ENCODE data around the gene MN1.

MN1 gene

GRCh38 chr22:27785831-27786230 is 15.7 kb downstream of the MN1 start:
- peaks cover 63% of the 10 kb centered on the region for H3K4me1 ChIP-seq (ENCODE audit: control insufficient read depth, insufficient read depth, low read length)
- H3K27me3 ChIP-seq (ENCODE audit: control insufficient read depth, insufficient read depth, low read length, poor library complexity, severe bottlenecking), result no peaks in the 10 kb centered on the region
- H3K9me3 ChIP-seq (ENCODE audit: control insufficient read depth, low read length), result no peaks in the 10 kb centered on the region
- WGBS, 2 experiments, result 79 to 86% methylated on average over 12 of the region's 12 CpGs
- no peak overlapping the region for H3K27ac ChIP-seq (ENCODE audit: insufficient read depth, low read depth, low read length, poor library complexity, severe bottlenecking)
- H3K4me3 ChIP-seq (ENCODE audit: insufficient read depth, low read depth, low read length), result no peak overlapping the region
- H3K36me3 ChIP-seq (ENCODE audit: control insufficient read depth, insufficient read depth, low read length), result peaks cover 11% of the 10 kb centered on the region

- 70 to 76% methylated on average over 5 to 6 of the region's 6 CpGs for WGBS, 2 experiments
- H3K36me3 ChIP-seq (ENCODE audit: control insufficient read depth, insufficient read depth, low read length), result peaks cover 17% of the 10 kb centered on the region
- no peaks in the 10 kb centered on the region for H3K9me3 ChIP-seq (ENCODE audit: control insufficient read depth, low read length)
- H3K4me3 ChIP-seq (ENCODE audit: insufficient read depth, low read depth, low read length), result no peak overlapping the region
- peaks cover 46% of the 10 kb centered on the region for H3K4me1 ChIP-seq (ENCODE audit: control insufficient read depth, insufficient read depth, low read length)
- H3K27ac ChIP-seq (ENCODE audit: insufficient read depth, low read depth, low read length, poor library complexity, severe bottlenecking), result no peak overlapping the region
- no peaks in the 10 kb centered on the region for H3K27me3 ChIP-seq (ENCODE audit: control insufficient read depth, insufficient read depth, low read length, poor library complexity, severe bottlenecking)
Observed at GRCh38 chr22:27784120-27784475, 17.5 kb downstream of the MN1 start.

- H3K4me1 ChIP-seq (ENCODE audit: control insufficient read depth, insufficient read depth, low read length), result peaks cover 46% of the 10 kb centered on the region
- H3K9me3 ChIP-seq (ENCODE audit: control insufficient read depth, low read length), result no peaks in the 10 kb centered on the region
- WGBS, 2 experiments, result 91 to 92% methylated on average over 13 of the region's 13 CpGs
- no peak overlapping the region for H3K4me3 ChIP-seq (ENCODE audit: insufficient read depth, low read depth, low read length)
- no peaks in the 10 kb centered on the region for H3K27me3 ChIP-seq (ENCODE audit: control insufficient read depth, insufficient read depth, low read length, poor library complexity, severe bottlenecking)
- no peak overlapping the region for H3K27ac ChIP-seq (ENCODE audit: insufficient read depth, low read depth, low read length, poor library complexity, severe bottlenecking)
- peaks cover 17% of the 10 kb centered on the region for H3K36me3 ChIP-seq (ENCODE audit: control insufficient read depth, insufficient read depth, low read length)
Observed at GRCh38 chr22:27783436-27784119, 18.0 kb downstream of the MN1 start.

GRCh38 chr22:27782088-27782487 is 19.5 kb downstream of the MN1 start:
- 95 to 97% methylated on average over 13 of the region's 13 CpGs for WGBS, 2 experiments
- peaks cover 44% of the 10 kb centered on the region for H3K4me1 ChIP-seq (ENCODE audit: control insufficient read depth, insufficient read depth, low read length)
- H3K27me3 ChIP-seq (ENCODE audit: control insufficient read depth, insufficient read depth, low read length, poor library complexity, severe bottlenecking), result no peaks in the 10 kb centered on the region
- H3K4me3 ChIP-seq (ENCODE audit: insufficient read depth, low read depth, low read length), result no peak overlapping the region
- H3K9me3 ChIP-seq (ENCODE audit: control insufficient read depth, low read length), result no peaks in the 10 kb centered on the region
- H3K36me3 ChIP-seq (ENCODE audit: control insufficient read depth, insufficient read depth, low read length), result peaks cover 17% of the 10 kb centered on the region
- H3K27ac ChIP-seq (ENCODE audit: insufficient read depth, low read depth, low read length, poor library complexity, severe bottlenecking), result no peak overlapping the region

- Histone ChIP-seq H3K27ac (ENCODE audit: insufficient read depth, low read depth, low read length, poor library complexity, severe bottlenecking) (no peak overlapping the region), H3K4me1 (ENCODE audit: control insufficient read depth, insufficient read depth, low read length) (peaks cover 42% of the 10 kb centered on the region), H3K36me3 (ENCODE audit: control insufficient read depth, insufficient read depth, low read length) (peaks cover 17% of the 10 kb centered on the region)
Observed at GRCh38 chr22:27780161-27780575, 21.4 kb downstream of the MN1 start.

GRCh38 chr22:27779643-27780042 is 21.9 kb downstream of the MN1 start:
- H3K4me3 ChIP-seq (ENCODE audit: insufficient read depth, low read depth, low read length), result no peak overlapping the region
- no peaks in the 10 kb centered on the region for H3K27me3 ChIP-seq (ENCODE audit: control insufficient read depth, insufficient read depth, low read length, poor library complexity, severe bottlenecking)
- peaks cover 21% of the 10 kb centered on the region for H3K36me3 ChIP-seq (ENCODE audit: control insufficient read depth, insufficient read depth, low read length)
- peaks cover 42% of the 10 kb centered on the region for H3K4me1 ChIP-seq (ENCODE audit: control insufficient read depth, insufficient read depth, low read length)
- no peaks in the 10 kb centered on the region for H3K9me3 ChIP-seq (ENCODE audit: control insufficient read depth, low read length)
- 88 to 92% methylated on average over 3 of the region's 3 CpGs for WGBS, 2 experiments
- no peak overlapping the region for H3K27ac ChIP-seq (ENCODE audit: insufficient read depth, low read depth, low read length, poor library complexity, severe bottlenecking)

More at GRCh38 chr22:27780161-27780575, 21.4 kb downstream of the MN1 start:
- 53 to 54% methylated on average over 9 of the region's 9 CpGs for WGBS, 2 experiments
- H3K9me3 ChIP-seq (ENCODE audit: control insufficient read depth, low read length), result no peaks in the 10 kb centered on the region
- H3K4me3 ChIP-seq (ENCODE audit: insufficient read depth, low read depth, low read length), result no peak overlapping the region
- H3K27me3 ChIP-seq (ENCODE audit: control insufficient read depth, insufficient read depth, low read length, poor library complexity, severe bottlenecking), result no peaks in the 10 kb centered on the region

- Histone ChIP-seq H3K4me3 (ENCODE audit: insufficient read depth, low read depth, low read length) (no peak overlapping the region), H3K4me1 (ENCODE audit: control insufficient read depth, insufficient read depth, low read length) (peaks cover 43% of the 10 kb centered on the region), H3K36me3 (ENCODE audit: control insufficient read depth, insufficient read depth, low read length) (peaks cover 24% of the 10 kb centered on the region), H3K27ac (ENCODE audit: insufficient read depth, low read depth, low read length, poor library complexity, severe bottlenecking) (peak overlapping the region; percentile 22), H3K27me3 (ENCODE audit: control insufficient read depth, insufficient read depth, low read length, poor library complexity, severe bottlenecking) (no peaks in the 10 kb centered on the region), H3K9me3 (ENCODE audit: control insufficient read depth, low read length) (no peaks in the 10 kb centered on the region)
- 83% methylated on average over 23 to 24 of the region's 24 CpGs for WGBS, 2 experiments
Observed at GRCh38 chr22:27778294-27779090, 23.1 kb downstream of the MN1 start.

GRCh38 chr22:27777128-27777527 is 24.4 kb downstream of the MN1 start:
- peak overlapping the region; percentile 87 for H3K27ac ChIP-seq (ENCODE audit: insufficient read depth, low read depth, low read length, poor library complexity, severe bottlenecking)
- H3K4me1 ChIP-seq (ENCODE audit: control insufficient read depth, insufficient read depth, low read length), result peaks cover 48% of the 10 kb centered on the region
- H3K4me3 ChIP-seq (ENCODE audit: insufficient read depth, low read depth, low read length), result no peak overlapping the region
- H3K36me3 ChIP-seq (ENCODE audit: control insufficient read depth, insufficient read depth, low read length), result peaks cover 24% of the 10 kb centered on the region
- H3K9me3 ChIP-seq (ENCODE audit: control insufficient read depth, low read length), result no peaks in the 10 kb centered on the region
- WGBS, 2 experiments, result 81 to 83% methylated on average over 9 of the region's 9 CpGs
- no peaks in the 10 kb centered on the region for H3K27me3 ChIP-seq (ENCODE audit: control insufficient read depth, insufficient read depth, low read length, poor library complexity, severe bottlenecking)

- peak overlapping the region; percentile 87 for H3K27ac ChIP-seq (ENCODE audit: insufficient read depth, low read depth, low read length, poor library complexity, severe bottlenecking)
- WGBS, 2 experiments, result 0 to 4% methylated on average over 7 to 8 of the region's 8 CpGs
- H3K36me3 ChIP-seq (ENCODE audit: control insufficient read depth, insufficient read depth, low read length), result peaks cover 21% of the 10 kb centered on the region
- H3K4me3 ChIP-seq (ENCODE audit: insufficient read depth, low read depth, low read length), result no peak overlapping the region
- no peaks in the 10 kb centered on the region for H3K9me3 ChIP-seq (ENCODE audit: control insufficient read depth, low read length)
- peaks cover 51% of the 10 kb centered on the region for H3K4me1 ChIP-seq (ENCODE audit: control insufficient read depth, insufficient read depth, low read length)
- H3K27me3 ChIP-seq (ENCODE audit: control insufficient read depth, insufficient read depth, low read length, poor library complexity, severe bottlenecking), result no peaks in the 10 kb centered on the region
Observed at GRCh38 chr22:27776650-27776958, 25.0 kb downstream of the MN1 start.

GRCh38 chr22:27775758-27776649 is 25.6 kb downstream of the MN1 start:
- H3K36me3 ChIP-seq (ENCODE audit: control insufficient read depth, insufficient read depth, low read length), result peaks cover 15% of the 10 kb centered on the region
- no peaks in the 10 kb centered on the region for H3K27me3 ChIP-seq (ENCODE audit: control insufficient read depth, insufficient read depth, low read length, poor library complexity, severe bottlenecking)
- peak overlapping the region; percentile 2 for H3K4me3 ChIP-seq (ENCODE audit: insufficient read depth, low read depth, low read length)
- no peaks in the 10 kb centered on the region for H3K9me3 ChIP-seq (ENCODE audit: control insufficient read depth, low read length)
- H3K27ac ChIP-seq (ENCODE audit: insufficient read depth, low read depth, low read length, poor library complexity, severe bottlenecking), result peak overlapping the region; percentile 87
- WGBS, 2 experiments, result 7% methylated on average over 17 of the region's 17 CpGs
- peaks cover 51% of the 10 kb centered on the region for H3K4me1 ChIP-seq (ENCODE audit: control insufficient read depth, insufficient read depth, low read length)

Data from ectodermal cell (in vitro differentiated cells).